GM08714 (cell line): ENCODE data around the gene NUDT2.
"Not testable (repeated sequence)": the region's sequence is repeated elsewhere in the genome, so short reads cannot be mapped to it uniquely, and the experiment has no call there.

Source experiments
- H3K4me3 ChIP-seq: fragments of 200-500 bp; sonication (Bioruptor generic); 2 replicates; pipeline ENCODE4 v1.5.1; 2014; ENCODE audit warnings: mild to moderate bottlenecking, low read length, inconsistent platforms
- ZNF274 ChIP-seq: IDR thresholded peaks from 2 replicates; pipeline ENCODE4 v1.6.1; 2012; ENCODE audit warnings: mild to moderate bottlenecking, low read depth, low read length

The NUDT2 gene

GRCh38 chr9:34328987-34329832, at the start of gene NUDT2, which contains the start of gene KIF24:
Gene NUDT2, plus strand, starts transcription at chr9:34329569. Its CDS starts 9,471 bp downstream, at chr9:34339040.
Gene KIF24, minus strand, starts transcription at chr9:34329268. Its CDS starts 17,922 bp downstream, at chr9:34311346.
- no peak for TF ChIP-seq ZNF274
- H3K4me3 ChIP-seq, result peak within 1 kb of the TSS; percentile 84

GRCh38 chr9:34282096-34282495, 47.3 kb upstream of the NUDT2 start:
- no peak for TF ChIP-seq ZNF274
- no peak overlapping the region for H3K4me3 ChIP-seq

DNA sequence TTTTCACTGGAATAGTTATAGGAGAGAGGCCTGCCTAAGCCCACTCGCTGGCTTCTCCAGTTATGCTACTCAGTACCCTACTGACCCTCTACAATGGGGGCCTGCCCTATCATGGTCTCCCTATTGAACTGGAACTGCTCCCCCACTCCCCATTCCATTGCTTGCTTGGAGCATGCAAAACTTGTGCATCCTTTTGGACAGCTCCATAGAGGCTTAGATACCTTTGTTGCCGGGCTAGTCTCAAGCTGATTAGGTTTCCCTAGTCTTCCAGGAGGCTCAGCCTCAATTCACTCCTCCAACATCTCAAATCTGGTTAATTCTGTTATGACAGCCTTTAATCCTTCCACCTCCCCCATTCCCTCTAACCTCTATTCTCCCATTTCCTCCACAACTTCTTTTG, 40.2 kb upstream of the NUDT2 start:
- H3K4me3 ChIP-seq, result no peak overlapping the region
- TF ChIP-seq ZNF274, result no peak

GRCh38 chr9:34291023-34291422, 38.3 kb upstream of the NUDT2 start:
- H3K4me3 ChIP-seq, result no peak overlapping the region
- TF ChIP-seq ZNF274, result no peak

- H3K4me3 ChIP-seq, result no peak overlapping the region
- TF ChIP-seq ZNF274, result no peak
These were observed 37.9 kb upstream of the NUDT2 start for GRCh38 chr9:34291423-34291822.

GRCh38 chr9:34292552-34292951, 36.8 kb upstream of the NUDT2 start:
- no peak for TF ChIP-seq ZNF274

GRCh38 chr9:34301064-34301463, 28.3 kb upstream of the NUDT2 start:
- H3K4me3 ChIP-seq, result not testable (repeated sequence)

More at GRCh38 chr9:34292552-34292951, 36.8 kb upstream of the NUDT2 start:
- H3K4me3 ChIP-seq, result no peak overlapping the region

GRCh38 chr9:34308316-34308715, 21.1 kb upstream of the NUDT2 start:
- not testable (repeated sequence) for H3K4me3 ChIP-seq

DNA sequence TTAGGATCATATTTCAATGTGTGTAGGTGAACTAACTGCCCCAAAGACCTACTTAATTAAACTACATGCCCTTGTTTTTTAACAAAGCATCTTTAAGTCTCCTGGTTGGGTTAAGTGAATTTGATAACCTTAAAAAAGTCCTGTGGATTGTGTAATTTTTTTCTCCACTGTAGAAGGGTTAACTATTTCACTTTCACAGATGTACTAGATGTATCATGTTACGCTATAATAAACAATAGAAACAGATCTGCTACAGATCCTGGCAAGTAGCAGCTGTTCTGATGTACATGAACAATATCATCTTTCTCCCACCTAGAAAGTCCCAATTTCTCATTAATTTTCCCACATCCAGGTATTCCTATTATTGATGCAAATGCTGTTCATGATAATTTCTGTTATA, 19.2 kb upstream of the NUDT2 start:
- no peak for TF ChIP-seq ZNF274
- no peak overlapping the region for H3K4me3 ChIP-seq

DNA sequence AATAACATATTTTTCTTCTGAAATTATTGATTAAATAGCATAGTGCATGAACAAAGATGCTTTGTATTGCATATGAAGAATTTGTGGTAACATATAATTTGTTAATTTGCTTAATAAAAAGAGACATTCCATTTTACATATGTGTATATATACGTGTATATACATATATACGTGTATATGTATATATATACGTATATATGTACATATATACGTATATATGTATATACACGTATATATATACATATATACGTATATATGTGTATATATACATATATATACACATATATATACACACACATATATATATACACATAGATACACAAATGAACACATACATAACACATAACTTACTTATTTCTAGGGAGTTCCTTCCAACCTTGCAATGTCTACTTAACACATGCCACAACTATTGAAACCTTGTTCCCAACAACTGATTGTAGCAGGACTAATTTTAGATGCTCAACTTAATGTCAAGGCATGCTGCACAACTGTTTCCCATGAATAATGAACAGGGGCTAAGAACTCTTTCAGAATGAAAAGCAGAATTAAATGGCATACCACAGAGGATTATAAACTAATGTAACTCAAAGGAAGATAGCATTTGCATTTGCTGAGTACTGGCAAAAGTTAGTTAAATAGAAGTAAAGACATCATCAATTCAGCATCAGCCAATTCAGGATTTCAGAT, 17.7 kb upstream of the NUDT2 start:
- no peak for TF ChIP-seq ZNF274

GRCh38 chr9:34317436-34317835, 11.9 kb upstream of the NUDT2 start:
- H3K4me3 ChIP-seq, result no peak overlapping the region
- TF ChIP-seq ZNF274, result no peak

More for the DNA sequence above, 17.7 kb upstream of the NUDT2 start:
- H3K4me3 ChIP-seq, result no peak overlapping the region

- no peak for TF ChIP-seq ZNF274
- H3K4me3 ChIP-seq, result no peak overlapping the region
These were observed 11.1 kb upstream of the NUDT2 start for GRCh38 chr9:34318163-34318790.

GRCh38 chr9:34321451-34321850, 7.9 kb upstream of the NUDT2 start:
- H3K4me3 ChIP-seq, result no peak overlapping the region
- no peak for TF ChIP-seq ZNF274

DNA sequence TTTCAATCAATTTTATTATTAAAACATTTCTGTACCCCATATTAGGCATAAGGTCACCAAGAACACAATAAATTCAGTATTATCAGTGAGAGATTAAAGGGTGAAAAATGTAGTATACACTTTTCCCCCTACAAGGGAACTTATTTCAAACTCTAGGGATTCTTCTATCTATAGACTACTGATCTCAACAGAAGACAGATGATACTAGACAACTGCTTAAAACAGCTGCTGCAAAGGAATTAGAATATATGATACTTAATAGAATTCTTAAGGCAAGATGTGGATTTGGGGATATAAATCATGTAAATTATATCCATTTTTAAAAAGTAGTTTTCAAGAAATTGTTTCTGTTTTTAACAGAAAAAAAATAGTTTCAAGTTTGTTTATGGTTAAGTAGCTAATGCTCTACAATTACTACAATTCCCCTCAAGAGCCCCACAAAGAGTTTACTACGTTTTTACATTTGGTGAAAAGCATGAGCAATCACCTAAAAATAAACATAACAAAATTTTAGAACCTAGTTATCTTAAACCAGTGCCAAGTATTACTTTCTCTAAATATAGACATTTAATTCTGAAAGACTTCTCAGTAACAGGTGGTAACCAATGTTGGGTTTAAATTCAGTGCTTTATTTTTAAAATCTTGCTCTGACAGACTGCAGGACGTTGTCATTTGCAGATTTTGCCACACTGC, 6.3 kb upstream of the NUDT2 start:
- H3K4me3 ChIP-seq, result no peak overlapping the region
- no peak for TF ChIP-seq ZNF274
